Naive B cell (primary cell): ENCODE measurements around the gene AGAP2. TPM values are rescaled to one million over a fixed set of nuclear protein-coding genes. Genes with fewer than 3 reads are reported as not detected.
"Not testable (repeated sequence)": the region's sequence is repeated elsewhere in the genome, so short reads cannot be mapped to it uniquely, and the experiment has no call there.

ENCODE experiments used
- ATAC-seq, 2 donors: fragments of 150-1000 bp; cut with Tn5 transposase; 2 replicates each; pipeline ENCODE4 v1.10.0; 2021; ENCODE audit warnings: low read depth in 2 of 2, mild to moderate bottlenecking in 2 of 2, moderate library complexity in 2 of 2
- DNase-seq: peaks from one replicate; pipeline ENCODE4 v3.0.0; 2022
- H3K27ac Mint-ChIP-seq, 6 donors: one replicate each; pipeline ENCODE4 v1.8.0; 2020 to 2022; ENCODE audit warnings: mild to moderate bottlenecking in 6 of 6, mixed read lengths in 6 of 6, moderate library complexity in 5 of 6, inconsistent platforms in 2 of 6
- H3K27me3 Mint-ChIP-seq, 3 donors: one replicate each; pipeline ENCODE4 v1.8.0; 2021 to 2022; ENCODE audit warnings: mixed read lengths in 3 of 3, mild to moderate bottlenecking in 1 of 3
- H3K36me3 Mint-ChIP-seq, 2 donors: one replicate each; pipeline ENCODE4 v1.8.0; 2020 to 2022; ENCODE audit warnings: mixed read lengths in 2 of 2, inconsistent platforms in 1 of 2, mild to moderate bottlenecking in 1 of 2
- H3K4me1 Mint-ChIP-seq, 3 donors: one replicate each; pipeline ENCODE4 v1.8.0; 2020 to 2022; ENCODE audit warnings: mixed read lengths in 3 of 3, inconsistent platforms in 1 of 3, mild to moderate bottlenecking in 1 of 3, moderate library complexity in 1 of 3
- H3K4me3 Mint-ChIP-seq, 8 donors: one replicate each; pipeline ENCODE4 v1.8.0; 2020 to 2022; ENCODE audit warnings: mild to moderate bottlenecking in 8 of 8, mixed read lengths in 8 of 8, moderate library complexity in 8 of 8, inconsistent platforms in 2 of 8
- H3K9me3 Mint-ChIP-seq, 7 donors: one replicate each; pipeline ENCODE4 v1.8.0; 2020 to 2022; ENCODE audit warnings: mixed read lengths in 7 of 7, mild to moderate bottlenecking in 5 of 7, inconsistent platforms in 2 of 7, moderate library complexity in 1 of 7
- polyA plus RNA-seq, 6 donors: library from polyadenylated mRNA; unstranded; fragments of 300-500 nt; fragmentation: Illumina TruSeq; gene quantifications; one replicate each; pipeline ENCODE4 v1.2.3, GENCODE V29; 2021; ENCODE audit warnings: low read depth in 6 of 6

The AGAP2 gene
- polyA plus RNA-seq, 6 donors from 2014 or later: 1.2 to 4.0 (median 2.1) TPM

DNA sequence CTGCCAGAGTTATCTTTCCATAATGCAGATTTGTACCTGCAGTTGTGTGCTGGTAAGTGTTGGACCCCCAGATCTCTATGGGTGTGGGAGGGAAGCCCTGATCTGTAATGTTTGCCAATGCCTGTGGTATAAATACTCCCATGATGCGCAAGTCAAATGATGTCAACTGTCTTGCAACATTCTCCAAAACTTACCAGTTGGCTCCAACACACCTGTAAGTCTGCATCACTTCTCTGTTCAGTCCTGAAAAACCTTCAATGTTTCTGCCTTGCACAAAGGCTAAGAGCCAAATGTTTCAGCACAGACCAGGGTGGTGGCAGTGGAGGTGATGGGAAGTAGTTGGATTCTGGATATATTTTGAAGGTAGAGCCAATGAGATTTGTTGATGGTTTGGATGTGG is 41.5 kb downstream of the AGAP2 start:
- H3K27ac Mint-ChIP-seq: peak overlapping the region in 1 of 6 donors; percentile 41
- peaks cover 26 to 49% (median 29%) of the 10 kb centered on the region in 3 donors for H3K4me1 Mint-ChIP-seq
- H3K4me3 Mint-ChIP-seq: peak overlapping the region in 3 of 8 donors; percentile 22 to 67 (median 53)
- H3K9me3 Mint-ChIP-seq: no peaks in the 10 kb centered on the region
- H3K27me3 Mint-ChIP-seq: no peaks in the 10 kb centered on the region
- DNase-seq (no peak), ATAC-seq (no peak)
- H3K36me3 Mint-ChIP-seq: peaks cover 31 to 35% of the 10 kb centered on the region in 2 donors

DNA sequence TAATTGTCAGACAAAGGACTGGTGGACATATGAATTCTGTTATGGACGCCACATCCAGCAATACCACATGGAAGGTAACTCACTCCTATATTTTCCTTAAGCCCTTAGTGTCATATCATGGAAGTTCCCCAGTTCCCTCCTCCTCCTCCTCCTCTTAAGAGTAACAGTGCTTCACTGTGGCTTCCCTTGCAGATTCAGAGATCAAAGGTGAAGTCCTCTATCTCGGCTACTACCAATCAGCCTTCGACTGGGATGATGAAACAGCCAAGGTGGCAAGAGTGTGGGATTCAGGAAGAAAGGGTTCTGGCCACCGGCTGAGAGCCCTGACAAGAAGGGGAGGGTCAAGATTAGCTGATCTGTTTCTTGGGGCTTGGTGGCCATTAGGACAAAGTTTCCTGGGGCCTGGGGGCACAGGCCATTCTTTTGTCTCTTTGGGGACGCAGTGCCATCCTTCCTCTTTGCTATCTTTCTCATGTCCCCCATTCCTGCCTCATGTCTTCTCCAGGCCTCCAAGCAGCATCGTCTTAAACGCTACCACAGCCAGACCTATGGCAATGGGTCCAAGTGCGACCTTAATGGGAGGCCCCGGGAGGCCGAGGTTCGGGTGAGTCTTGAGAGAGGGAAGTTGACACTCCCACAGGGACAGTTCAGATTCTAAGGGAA is 42.6 kb downstream of the AGAP2 start:
- ATAC-seq (no peak), DNase-seq (no peak)
- Mint-ChIP-seq H3K36me3 (peaks cover 30 to 35% of the 10 kb centered on the region in 2 donors), H3K27me3 (peaks cover 0 to 2% (median 0%) of the 10 kb centered on the region in 3 donors), H3K27ac (peak overlapping the region in 1 of 6 donors; percentile 61), H3K9me3 (no peaks in the 10 kb centered on the region), H3K4me1 (peaks cover 26 to 40% (median 27%) of the 10 kb centered on the region in 3 donors), H3K4me3 (peak overlapping the region in 5 of 8 donors; percentile 15 to 50 (median 34))

DNA sequence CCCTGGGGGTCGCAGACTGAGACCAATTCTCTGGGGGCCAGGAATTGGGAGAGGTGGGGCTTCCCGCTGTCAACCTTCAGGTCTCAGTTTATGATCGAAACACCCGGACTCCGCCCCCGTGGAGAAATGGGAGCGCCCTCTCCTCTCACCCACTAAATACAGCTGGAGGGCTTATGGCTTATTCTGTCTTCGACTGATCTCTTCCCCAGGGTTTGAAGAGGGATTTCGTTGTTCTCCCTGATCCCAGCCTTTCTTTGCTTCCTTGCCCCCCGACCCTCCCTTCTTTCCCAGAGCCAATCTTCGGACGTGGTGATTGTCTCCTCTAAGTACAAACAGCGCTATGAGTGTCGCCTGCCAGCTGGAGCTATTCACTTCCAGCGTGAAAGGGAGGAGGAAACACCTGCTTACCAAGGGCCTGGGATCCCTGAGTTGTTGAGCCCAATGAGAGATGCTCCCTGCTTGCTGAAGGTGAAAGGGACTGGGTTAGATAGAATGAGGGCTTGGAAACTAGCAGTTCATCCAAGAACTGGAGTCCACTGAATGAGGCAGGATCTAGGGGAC is 44.0 kb downstream of the AGAP2 start:
- Mint-ChIP-seq H3K4me3 (no peak overlapping the region), H3K9me3 (no peaks in the 10 kb centered on the region), H3K4me1 (peaks cover 14 to 26% (median 17%) of the 10 kb centered on the region in 3 donors), H3K36me3 (peaks cover 23 to 34% of the 10 kb centered on the region in 2 donors), H3K27ac (no peak overlapping the region), H3K27me3 (peaks cover 7 to 10% (median 9%) of the 10 kb centered on the region in 3 donors)
- no peak for DNase-seq
- ATAC-seq: no peak

DNA sequence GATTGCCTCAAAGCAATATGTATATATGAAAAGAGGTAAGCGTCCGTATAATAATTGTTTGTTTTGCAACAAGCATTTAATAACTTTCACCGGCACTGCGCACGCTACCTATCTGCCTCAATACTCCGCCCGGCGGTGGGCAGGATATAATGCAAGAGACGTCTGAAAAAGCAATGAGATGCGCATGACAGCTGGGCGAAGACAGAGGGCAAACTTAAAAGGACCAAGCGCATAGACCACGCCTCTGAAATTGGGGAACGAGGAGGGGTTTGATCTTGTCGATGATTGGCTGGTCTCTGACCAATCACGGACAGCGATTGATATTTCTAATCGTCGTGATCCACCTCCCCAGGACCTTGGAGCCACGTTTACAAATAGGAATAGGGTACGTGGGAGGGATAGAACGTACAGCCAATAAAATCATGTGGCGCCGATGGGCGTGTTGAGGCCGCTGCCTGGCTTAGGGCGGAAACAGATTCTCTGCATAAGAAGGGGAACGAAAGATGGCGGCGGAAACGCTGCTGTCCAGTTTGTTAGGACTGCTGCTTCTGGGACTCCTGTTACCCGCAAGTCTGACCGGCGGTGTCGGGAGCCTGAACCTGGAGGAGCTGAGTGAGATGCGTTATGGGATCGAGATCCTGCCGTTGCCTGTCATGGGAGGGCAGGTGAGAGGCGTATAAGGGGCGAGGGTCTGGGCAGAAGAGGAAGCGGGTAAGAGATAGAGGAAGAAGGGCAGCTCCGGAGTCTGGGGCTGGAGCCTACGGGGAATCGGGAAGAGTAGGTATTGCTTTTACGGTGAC is 44.7 kb downstream of the AGAP2 start, which contains the start of gene OS9:
OS9 (plus strand) TSS at position 474 of the 800 bp plus-strand sequence; CDS start at position 504, 30 bp downstream.
- H3K27ac Mint-ChIP-seq: no peak within 1 kb of the TSS
- H3K4me3 Mint-ChIP-seq: no peak within 1 kb of the TSS
- ATAC-seq (peak; percentile 92 to 94), DNase-seq (peak; percentile 96)
- peaks cover 0 to 2% (median 0%) of the 10 kb centered on the region in 7 donors for H3K9me3 Mint-ChIP-seq
- peaks cover 10 to 14% (median 11%) of the 10 kb centered on the region in 3 donors for H3K27me3 Mint-ChIP-seq
- peaks cover 7 to 20% (median 10%) of the 10 kb centered on the region in 3 donors for H3K4me1 Mint-ChIP-seq
- H3K36me3 Mint-ChIP-seq: peaks cover 17 to 27% of the 10 kb centered on the region in 2 donors

DNA sequence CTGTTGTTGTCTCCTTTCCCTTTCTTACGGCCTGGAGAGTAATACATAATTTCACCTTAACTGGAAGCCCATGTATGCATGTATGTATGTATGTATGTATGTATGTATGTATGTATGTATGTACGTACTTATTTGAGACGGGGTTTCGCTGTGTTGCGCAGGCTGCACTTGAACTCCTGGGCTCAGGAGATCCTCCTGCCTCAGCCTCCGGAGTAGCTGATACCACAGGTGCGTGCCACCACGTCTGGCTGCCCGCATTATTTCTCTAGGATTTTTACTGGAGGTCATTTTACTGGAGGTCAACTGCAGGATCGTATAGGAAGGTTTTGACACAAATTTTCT is 45.3 kb downstream of the AGAP2 start:
- Mint-ChIP-seq H3K36me3 (peaks cover 17 to 21% of the 10 kb centered on the region in 2 donors), H3K4me3 (no peak overlapping the region), H3K4me1 (peaks cover 1 to 16% (median 4%) of the 10 kb centered on the region in 3 donors), H3K27me3 (peaks cover 16 to 20% (median 17%) of the 10 kb centered on the region in 3 donors), H3K27ac (no peak overlapping the region), H3K9me3 (peaks cover 0 to 4% (median 0%) of the 10 kb centered on the region in 7 donors)
- DNase-seq (no peak), ATAC-seq (no peak)

DNA sequence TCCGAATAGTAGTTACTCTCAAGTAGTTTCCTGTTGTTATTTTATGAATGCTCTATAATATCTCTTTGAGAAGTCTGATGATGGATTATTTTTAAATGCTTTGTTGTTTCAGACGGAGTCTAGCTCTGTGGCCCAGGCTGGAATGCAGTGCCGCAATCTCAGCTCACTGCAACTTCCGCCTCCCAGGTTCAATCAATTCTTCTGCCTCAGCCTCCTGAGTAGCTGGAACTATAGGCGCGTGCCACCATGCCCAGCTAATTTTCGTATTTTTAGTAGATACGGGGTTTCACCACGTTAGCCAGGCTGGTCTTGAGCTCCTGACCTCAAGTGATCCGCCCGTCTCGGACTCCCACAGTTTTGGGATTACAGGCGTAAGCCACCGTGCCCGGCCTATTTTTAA is 46.0 kb downstream of the AGAP2 start:
- Mint-ChIP-seq H3K27ac (no peak overlapping the region), H3K4me1 (peaks cover 0 to 13% (median 3%) of the 10 kb centered on the region in 3 donors), H3K27me3 (peaks cover 19 to 27% (median 24%) of the 10 kb centered on the region in 3 donors), H3K9me3 (peaks cover 0 to 4% (median 0%) of the 10 kb centered on the region in 7 donors), H3K4me3 (no peak overlapping the region), H3K36me3 (peaks cover 17% of the 10 kb centered on the region in 2 donors)
- ATAC-seq (no peak), DNase-seq (no peak)

DNA sequence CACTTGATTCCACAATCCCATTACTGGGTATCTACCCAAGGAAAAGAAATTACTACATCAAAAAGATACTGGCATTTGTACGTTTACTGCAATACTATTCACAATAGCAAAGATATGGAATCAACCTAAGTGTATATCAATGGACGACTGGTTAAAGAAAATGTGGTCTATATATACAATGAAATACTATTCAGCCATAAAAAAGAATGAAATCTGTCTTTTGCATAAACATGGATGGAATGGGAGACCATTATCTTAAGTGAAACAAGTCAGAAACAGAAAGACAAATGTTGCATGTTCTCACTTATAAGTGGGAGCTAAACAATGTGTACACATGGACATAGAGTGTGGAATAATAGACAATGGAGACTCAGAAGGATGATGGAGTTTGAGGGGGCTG is 49.6 kb downstream of the AGAP2 start:
- Mint-ChIP-seq H3K4me1 (no peaks in the 10 kb centered on the region), H3K27ac (no peak overlapping the region), H3K9me3 (peaks cover 0 to 4% (median 0%) of the 10 kb centered on the region in 7 donors), H3K4me3 (no peak overlapping the region), H3K27me3 (peaks cover 46 to 61% (median 60%) of the 10 kb centered on the region in 3 donors), H3K36me3 (no peaks in the 10 kb centered on the region)
- ATAC-seq: no peak
- DNase-seq: no peak

DNA sequence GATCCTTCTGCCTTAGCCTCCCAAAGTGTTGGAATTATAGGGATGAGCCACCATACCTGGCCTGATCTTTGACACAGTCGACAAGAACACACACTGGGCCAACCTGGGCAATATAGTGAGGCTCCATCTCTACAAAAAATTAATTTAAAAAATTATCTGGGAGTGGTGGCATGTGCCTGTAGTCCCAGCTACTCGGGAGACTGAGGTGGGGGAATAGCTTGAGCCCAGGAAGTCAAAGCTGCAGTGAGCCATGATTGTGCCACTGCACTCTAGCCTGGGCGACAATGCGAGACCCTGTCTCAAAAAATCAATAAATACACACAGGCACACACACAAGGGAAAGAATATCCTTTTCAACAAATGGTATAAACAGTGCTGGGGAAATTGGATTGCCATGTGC is 50.7 kb downstream of the AGAP2 start:
- no peak for ATAC-seq
- Mint-ChIP-seq H3K4me3 (no peak overlapping the region), H3K9me3 (peaks cover 0 to 4% (median 0%) of the 10 kb centered on the region in 7 donors), H3K27me3 (peaks cover 48 to 67% (median 64%) of the 10 kb centered on the region in 3 donors), H3K4me1 (no peaks in the 10 kb centered on the region), H3K36me3 (no peaks in the 10 kb centered on the region), H3K27ac (no peak overlapping the region)
- no peak for DNase-seq

DNA sequence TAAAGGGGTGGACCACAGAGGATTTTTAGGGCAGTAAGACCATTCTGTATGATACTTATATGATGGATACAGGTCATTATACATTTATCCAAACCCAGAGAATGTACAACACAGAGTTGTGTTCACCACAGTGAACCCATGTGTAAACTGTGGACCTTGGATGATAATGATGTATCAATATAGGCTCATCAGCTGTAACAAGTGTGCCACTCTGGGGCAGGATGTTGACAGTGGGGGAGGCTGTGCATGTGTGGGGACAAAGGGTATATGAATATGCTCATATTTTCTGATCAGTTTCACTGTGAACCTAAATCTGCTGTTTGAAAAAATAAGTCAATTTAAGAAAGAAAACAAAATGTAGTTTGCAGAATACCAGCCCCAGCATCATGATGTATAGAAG is 58.8 kb downstream of the AGAP2 start:
- ATAC-seq (no peak), DNase-seq (no peak)
- peaks cover 22 to 33% (median 24%) of the 10 kb centered on the region in 3 donors for H3K27me3 Mint-ChIP-seq
- H3K36me3 Mint-ChIP-seq: peaks cover 4 to 11% of the 10 kb centered on the region in 2 donors
- no peak overlapping the region for H3K4me3 Mint-ChIP-seq
- H3K4me1 Mint-ChIP-seq: no peaks in the 10 kb centered on the region
- peaks cover 2 to 19% (median 11%) of the 10 kb centered on the region in 7 donors for H3K9me3 Mint-ChIP-seq
- H3K27ac Mint-ChIP-seq: no peak overlapping the region

DNA sequence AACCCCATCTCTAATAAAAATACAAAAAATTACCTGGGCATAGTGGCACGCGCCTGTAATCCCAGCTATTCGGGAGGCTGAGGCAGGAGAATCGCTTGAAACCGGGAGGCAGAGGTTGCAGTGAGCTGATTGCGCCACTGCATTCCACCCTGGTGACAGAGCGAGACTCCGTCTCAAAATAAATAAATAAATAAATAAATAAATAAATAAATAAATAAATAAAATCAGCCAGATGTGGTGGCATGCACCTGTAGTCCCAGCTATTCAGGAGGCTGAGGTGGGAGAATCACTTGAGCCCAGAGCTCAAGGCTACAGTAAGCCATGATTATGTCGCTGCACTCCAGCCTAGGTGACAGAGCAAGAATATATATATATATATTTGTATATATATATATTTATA is 60.6 kb downstream of the AGAP2 start:
- H3K27ac Mint-ChIP-seq, ATAC-seq, H3K4me3 Mint-ChIP-seq, H3K4me1 Mint-ChIP-seq, DNase-seq: not testable (repeated sequence)
- peaks cover 2 to 19% (median 11%) of the 10 kb centered on the region in 7 donors for H3K9me3 Mint-ChIP-seq
- peaks cover 4 to 11% of the 10 kb centered on the region in 2 donors for H3K36me3 Mint-ChIP-seq
- H3K27me3 Mint-ChIP-seq: peaks cover 17 to 31% (median 19%) of the 10 kb centered on the region in 3 donors

DNA sequence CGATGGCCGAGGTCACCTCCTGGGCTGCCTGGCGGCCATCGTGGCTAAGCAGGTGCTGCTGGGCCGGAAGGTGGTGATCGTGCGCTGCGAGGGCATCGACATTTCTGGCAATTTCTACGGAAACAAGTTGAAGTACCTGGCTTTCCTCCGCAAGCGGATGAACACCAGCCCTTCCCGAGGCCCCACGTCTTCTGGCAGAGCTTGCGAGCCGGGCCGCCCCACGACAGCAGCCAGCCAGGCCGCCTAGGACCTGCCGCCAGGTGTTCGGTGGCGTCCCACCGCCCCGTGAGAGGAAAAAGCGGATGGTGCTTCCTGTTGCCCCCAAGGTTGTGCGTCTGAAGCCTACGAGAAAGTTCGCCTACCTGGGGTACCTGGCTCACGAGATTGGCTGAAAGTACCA is 63.9 kb downstream of the AGAP2 start:
- DNase-seq (no peak), ATAC-seq (no peak)
- Mint-ChIP-seq H3K4me1 (no peaks in the 10 kb centered on the region), H3K27ac (no peak overlapping the region), H3K27me3 (peaks cover 12 to 34% (median 17%) of the 10 kb centered on the region in 3 donors), H3K9me3 (peaks cover 0 to 4% (median 0%) of the 10 kb centered on the region in 7 donors), H3K36me3 (no peaks in the 10 kb centered on the region), H3K4me3 (no peak overlapping the region)
